Activated CD4-positive, alpha-beta T cell treated with anti-CD3 and anti-CD28 coated beads, Interleukin-2, amount 10 ng/mL, durations not matched to agents 7 days and 5 days (primary cell): ENCODE data around the gene PERM1. TPM values are rescaled to one million over a fixed set of nuclear protein-coding genes. Genes with fewer than 3 reads are reported as not detected.
"Not testable (repeated sequence)": the region's sequence is repeated elsewhere in the genome, so short reads cannot be mapped to it uniquely, and the experiment has no call there.

ENCODE experiments used
- CTCF ChIA-PET: fragments of 350-600 bp; sonication (Branson Sonifier 250); formaldehyde crosslinking; loops from one replicate; lab custom pipeline; 2021; ENCODE audit warnings: antibody characterized with exemption; lab: Charles Lee
- POLR2A ChIA-PET: fragments of 350-600 bp; sonication (Branson Sonifier 250); formaldehyde crosslinking; loops from one replicate; lab custom pipeline; 2021; ENCODE audit warnings: antibody characterized with exemption; lab: Charles Lee
- DNase-seq: peaks from one replicate; pipeline ENCODE4 v3.0.0-alpha.2; 2020
- H3K27ac Mint-ChIP-seq: one replicate; pipeline ENCODE4 v1.8.0; 2021; ENCODE audit warnings: mild to moderate bottlenecking, moderate library complexity, mixed read lengths
- H3K27me3 Mint-ChIP-seq: one replicate; pipeline ENCODE4 v1.8.0; 2021; ENCODE audit warnings: mixed read lengths
- H3K36me3 Mint-ChIP-seq: one replicate; pipeline ENCODE4 v1.8.0; 2021; ENCODE audit warnings: low read depth, mixed read lengths
- H3K4me1 Mint-ChIP-seq: one replicate; pipeline ENCODE4 v1.8.0; 2021; ENCODE audit warnings: mixed read lengths
- H3K4me3 Mint-ChIP-seq: one replicate; pipeline ENCODE4 v1.8.0; 2021; ENCODE audit warnings: mild to moderate bottlenecking, moderate library complexity, mixed read lengths
- H3K9me3 Mint-ChIP-seq: one replicate; pipeline ENCODE4 v1.8.0; 2021; ENCODE audit warnings: mixed read lengths
- total RNA-seq, 2 experiments: library from RNA; stranded (reverse); gene quantifications; one replicate each; pipeline ENCODE4 v1.2.3, GENCODE V29; 2021

The PERM1 gene
- total RNA-seq, 2 experiments from 2014 or later, result not detected

GRCh38 chr1:978069-978834 is 3.6 kb downstream of the PERM1 start:
- POLR2A ChIA-PET, result no interaction called here
- Mint-ChIP-seq H3K36me3 (peaks cover 3% of the 10 kb centered on the region), H3K4me1 (peaks cover 6% of the 10 kb centered on the region), H3K9me3 (peaks cover 4% of the 10 kb centered on the region), H3K27me3 (peaks cover 5% of the 10 kb centered on the region), H3K27ac (no peak overlapping the region), H3K4me3 (no peak overlapping the region)
- CTCF ChIA-PET, result interaction anchor here (0.9 to 1.0 kb wide), 2 partner anchors 24 to 86 kb away, joined by 3 read pairs; no protein-coding TSS in a partner anchor
- no peak for DNase-seq

- DNase-seq, H3K9me3 Mint-ChIP-seq, H3K4me3 Mint-ChIP-seq, H3K27me3 Mint-ChIP-seq, POLR2A ChIA-PET, H3K27ac Mint-ChIP-seq, H3K4me1 Mint-ChIP-seq, H3K36me3 Mint-ChIP-seq: not testable (repeated sequence)
- CTCF ChIA-PET, result interaction anchor here (0.7 to 1.7 kb wide), 5 partner anchors 8 to 87 kb away, joined by 3 to 5 read pairs (median 4); partner anchors contain the start of gene HES4
Measured at GRCh38 chr1:976791-977190, 5.1 kb downstream of the PERM1 start.

GRCh38 chr1:975896-976683 is 5.8 kb downstream of the PERM1 start:
- Mint-ChIP-seq H3K27me3 (peaks cover 4% of the 10 kb centered on the region), H3K4me3 (no peak overlapping the region), H3K9me3 (peaks cover 4% of the 10 kb centered on the region), H3K4me1 (peaks cover 6% of the 10 kb centered on the region), H3K36me3 (peaks cover 3% of the 10 kb centered on the region), H3K27ac (peak overlapping the region; percentile 12)
- DNase-seq, result peak; percentile 74
- ChIA-PET POLR2A (interaction anchor here (0.8 kb wide), 1 partner anchor 197 kb away, joined by 3 read pairs; no protein-coding TSS in a partner anchor), CTCF (interaction anchor here (0.7 to 1.7 kb wide), 10 partner anchors 8 to 121 kb away, joined by 3 to 5 read pairs (median 4); partner anchors contain the start of genes HES4 and NOC2L)

GRCh38 chr1:975365-975764 is 6.5 kb downstream of the PERM1 start:
- Mint-ChIP-seq H3K4me1 (peaks cover 6% of the 10 kb centered on the region), H3K27ac (no peak overlapping the region), H3K27me3 (peaks cover 4% of the 10 kb centered on the region), H3K9me3 (peaks cover 4% of the 10 kb centered on the region), H3K36me3 (peaks cover 3% of the 10 kb centered on the region), H3K4me3 (no peak overlapping the region)
- ChIA-PET POLR2A (interaction anchor here (0.8 kb wide), 1 partner anchor 197 kb away, joined by 3 read pairs; no protein-coding TSS in a partner anchor), CTCF (interaction anchor here (0.7 to 1.7 kb wide), 7 partner anchors 9 to 122 kb away, joined by 3 to 5 read pairs (median 4); partner anchors contain the start of gene NOC2L)
- no peak for DNase-seq

- Mint-ChIP-seq H3K27ac (no peak overlapping the region), H3K4me1 (peaks cover 6% of the 10 kb centered on the region), H3K27me3 (peaks cover 4% of the 10 kb centered on the region), H3K4me3 (no peak overlapping the region), H3K36me3 (peaks cover 3% of the 10 kb centered on the region), H3K9me3 (peaks cover 4% of the 10 kb centered on the region)
- no peak for DNase-seq
- ChIA-PET CTCF (interaction anchor here (1.1 to 1.7 kb wide), 5 partner anchors 8 to 70 kb away, joined by 3 to 4 read pairs (median 4); no protein-coding TSS in a partner anchor), POLR2A (no interaction called here)
Measured at GRCh38 chr1:974687-975328, 7.1 kb downstream of the PERM1 start.

GRCh38 chr1:974293-974640 is 7.6 kb downstream of the PERM1 start:
- Mint-ChIP-seq H3K4me1 (peaks cover 6% of the 10 kb centered on the region), H3K27me3 (peaks cover 9% of the 10 kb centered on the region), H3K27ac (no peak overlapping the region), H3K9me3 (peaks cover 7% of the 10 kb centered on the region), H3K4me3 (no peak overlapping the region), H3K36me3 (peaks cover 3% of the 10 kb centered on the region)
- ChIA-PET POLR2A (no interaction called here), CTCF (interaction anchor here (1.1 to 1.4 kb wide), 2 partner anchors 9 to 28 kb away, joined by 3 to 4 read pairs; no protein-coding TSS in a partner anchor)
- DNase-seq, result no peak

- no peak for DNase-seq
- POLR2A ChIA-PET, result no interaction called here
- H3K27ac Mint-ChIP-seq, result no peak overlapping the region
- peaks cover 6% of the 10 kb centered on the region for H3K4me1 Mint-ChIP-seq
- peaks cover 7% of the 10 kb centered on the region for H3K9me3 Mint-ChIP-seq
- H3K4me3 Mint-ChIP-seq, result no peak overlapping the region
- peaks cover 11% of the 10 kb centered on the region for H3K27me3 Mint-ChIP-seq
- H3K36me3 Mint-ChIP-seq, result peaks cover 3% of the 10 kb centered on the region
- CTCF ChIA-PET, result interaction anchor here (1.1 to 1.4 kb wide), 2 partner anchors 9 to 29 kb away, joined by 3 to 4 read pairs; no protein-coding TSS in a partner anchor
Measured at GRCh38 chr1:973459-974292, 8.2 kb downstream of the PERM1 start.

GRCh38 chr1:972726-973458 is 9.0 kb downstream of the PERM1 start:
- Mint-ChIP-seq H3K27me3 (peaks cover 11% of the 10 kb centered on the region), H3K36me3 (no peaks in the 10 kb centered on the region), H3K27ac (no peak overlapping the region), H3K4me1 (peaks cover 3% of the 10 kb centered on the region), H3K4me3 (no peak overlapping the region), H3K9me3 (peaks cover 3% of the 10 kb centered on the region)
- DNase-seq, result no peak
- CTCF ChIA-PET, result interaction anchor here (0.9 to 1.0 kb wide), 2 partner anchors 9 to 11 kb away, joined by 3 to 5 read pairs; no protein-coding TSS in a partner anchor
- POLR2A ChIA-PET, result no interaction called here

GRCh38 chr1:971751-972506 is 10.0 kb downstream of the PERM1 start:
- DNase-seq, result no peak
- Mint-ChIP-seq H3K9me3 (peaks cover 3% of the 10 kb centered on the region), H3K27ac (no peak overlapping the region), H3K27me3 (peaks cover 11% of the 10 kb centered on the region), H3K36me3 (no peaks in the 10 kb centered on the region), H3K4me3 (no peak overlapping the region), H3K4me1 (peaks cover 7% of the 10 kb centered on the region)
- POLR2A ChIA-PET, result no interaction called here
- CTCF ChIA-PET, result interaction anchor here (0.9 to 1.4 kb wide), 3 partner anchors 8 to 46 kb away, joined by 3 to 5 read pairs (median 3); no protein-coding TSS in a partner anchor

GRCh38 chr1:970973-971730 is 10.7 kb downstream of the PERM1 start:
- H3K9me3 Mint-ChIP-seq, result peaks cover 3% of the 10 kb centered on the region
- DNase-seq, result no peak
- ChIA-PET CTCF (interaction anchor here (1.4 kb wide), 1 partner anchor 45 kb away, joined by 3 read pairs; no protein-coding TSS in a partner anchor), POLR2A (no interaction called here)
- H3K36me3 Mint-ChIP-seq, result no peaks in the 10 kb centered on the region
- no peak overlapping the region for H3K27ac Mint-ChIP-seq
- peaks cover 8% of the 10 kb centered on the region for H3K4me1 Mint-ChIP-seq
- H3K27me3 Mint-ChIP-seq, result peaks cover 11% of the 10 kb centered on the region
- no peak overlapping the region for H3K4me3 Mint-ChIP-seq
